HG03378 (cell line): Measurements from ENCODE around the gene RILPL2.
"Not testable (repeated sequence)": the region's sequence is repeated elsewhere in the genome, so short reads cannot be mapped to it uniquely, and the experiment has no call there.

Source experiments
- ATAC-seq: cut with Tn5 transposase; IDR thresholded peaks from one replicate; pipeline ENCODE4 v1.9.1; 2021; ENCODE audit warnings: mild to moderate bottlenecking, moderate library complexity; ENCODE audit not compliant: unreplicated experiment

RILPL2 gene

DNA sequence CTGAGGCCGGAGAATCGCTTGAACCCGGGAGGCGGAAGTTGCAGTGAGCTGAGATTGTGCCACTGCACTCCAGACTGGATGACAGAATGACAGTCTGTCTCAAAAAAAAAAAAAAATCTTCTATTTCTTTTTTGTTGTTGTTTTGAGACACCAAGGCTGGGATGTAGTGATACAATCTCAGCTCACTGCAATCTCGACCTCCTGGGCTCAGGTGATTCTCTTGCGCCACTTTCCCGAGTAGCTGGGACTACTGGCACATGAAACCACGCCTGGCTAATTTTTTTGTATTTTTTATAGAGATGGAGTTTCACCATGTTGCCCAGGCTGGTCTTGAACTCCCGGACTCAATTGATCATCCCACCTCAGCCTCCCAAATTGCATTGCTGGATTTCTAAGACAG is 14.2 kb upstream of the RILPL2 start:
- no peak for ATAC-seq

DNA sequence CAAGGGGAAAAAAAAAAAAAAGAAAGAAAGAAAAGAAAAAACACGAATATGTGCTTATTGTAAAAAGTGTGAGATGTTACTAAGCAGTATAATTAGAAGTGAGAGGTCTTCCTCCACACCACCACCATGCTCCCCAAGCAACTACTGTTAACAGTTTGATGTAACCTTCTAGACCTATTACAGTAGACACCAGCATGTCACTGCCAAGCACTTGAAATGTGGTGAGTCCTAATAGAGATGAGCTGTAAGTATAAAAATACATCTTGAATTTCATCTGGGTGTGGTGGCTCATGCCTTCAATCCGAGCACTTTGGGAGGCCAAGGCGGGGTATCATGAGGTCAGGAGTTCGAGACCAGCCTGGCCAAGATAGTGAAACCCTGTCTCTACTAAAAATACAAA is 13.4 kb upstream of the RILPL2 start:
- no peak for ATAC-seq

DNA sequence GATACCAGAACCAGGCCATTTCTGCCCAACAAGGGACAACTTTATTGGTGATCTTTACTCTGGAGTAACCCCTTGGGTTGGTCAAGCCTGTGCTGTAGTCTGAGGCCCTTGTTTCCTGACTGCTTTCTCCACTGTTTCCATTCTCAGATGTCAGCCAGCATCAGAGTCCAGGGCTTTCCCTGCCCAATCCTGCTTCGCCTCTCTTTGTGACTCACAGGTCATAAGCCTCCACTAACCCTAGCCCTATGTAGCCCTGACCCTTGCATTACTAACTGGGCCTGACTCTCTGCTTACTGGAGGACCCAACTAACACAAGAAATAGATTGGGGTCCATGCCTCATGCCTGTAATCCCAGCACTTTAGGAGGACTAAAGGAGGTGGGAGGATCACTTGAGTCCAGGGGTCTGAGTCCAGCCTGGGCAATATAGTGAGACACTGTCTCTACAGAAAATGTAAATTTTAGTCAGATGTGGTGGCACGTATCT is 12.8 kb upstream of the RILPL2 start:
- ATAC-seq: no peak

DNA sequence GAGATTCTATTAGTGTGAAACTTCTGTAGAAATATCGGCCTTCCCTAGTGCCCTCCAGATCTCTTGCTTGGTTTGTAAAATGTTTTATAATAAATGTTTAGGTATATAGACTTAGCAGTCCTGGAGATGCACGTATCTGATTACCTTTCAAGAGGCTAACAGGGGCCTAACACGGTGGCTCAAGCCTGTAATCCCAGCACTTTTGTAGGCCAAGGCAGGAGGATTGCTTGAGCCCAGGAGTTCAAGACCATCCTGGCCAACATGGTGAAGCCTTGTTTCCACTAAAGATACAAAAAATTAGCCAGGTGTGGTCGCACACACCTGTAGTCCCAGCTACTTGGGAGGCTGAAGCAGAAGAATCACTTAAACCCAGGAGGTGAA is 9.8 kb upstream of the RILPL2 start:
- ATAC-seq: no peak

DNA sequence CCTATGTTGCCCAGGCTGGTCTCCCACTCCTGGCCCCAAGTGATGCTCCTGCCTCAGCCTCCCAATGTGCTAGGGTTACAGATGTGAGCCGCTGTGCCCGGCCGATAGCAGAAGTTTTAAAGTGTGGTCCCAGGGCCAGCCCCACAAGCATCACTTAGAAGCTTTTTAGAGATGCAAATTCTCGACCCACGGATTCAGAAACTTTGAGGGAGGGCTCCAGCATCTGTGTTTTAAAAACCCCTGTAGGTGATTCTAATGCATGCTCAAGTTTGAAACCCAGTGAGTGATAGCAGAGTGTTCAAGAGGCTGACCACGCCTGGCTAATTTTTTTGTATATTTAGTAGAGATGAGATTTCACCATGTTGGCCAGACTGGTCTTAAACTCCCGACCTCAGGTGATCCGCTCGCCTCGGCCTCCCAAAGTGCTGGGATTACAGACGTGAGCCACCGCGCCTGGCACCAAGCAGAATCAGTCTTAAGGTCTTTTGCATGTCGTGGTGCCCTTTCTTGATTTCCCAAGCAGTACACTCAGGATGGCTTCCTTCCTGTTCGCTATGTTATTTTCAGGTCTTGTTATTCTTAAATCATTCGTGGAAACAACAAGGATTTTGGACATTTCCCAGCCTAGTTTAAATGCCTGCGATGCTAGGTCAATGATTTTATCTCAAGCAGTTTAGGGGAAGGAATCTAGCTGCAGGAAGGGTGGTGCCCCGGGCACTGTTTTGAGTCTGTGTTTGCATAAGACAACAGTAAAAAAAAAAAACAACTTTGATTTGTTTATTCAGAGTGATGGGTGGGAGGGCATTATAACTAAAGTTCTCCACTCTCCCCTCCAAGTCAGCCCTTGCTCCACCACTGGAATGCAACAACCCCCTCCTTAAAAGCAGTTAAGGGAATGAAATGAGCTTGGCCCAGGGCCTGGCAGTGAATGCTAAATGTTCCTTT is 9.2 kb upstream of the RILPL2 start:
- ATAC-seq: no peak

DNA sequence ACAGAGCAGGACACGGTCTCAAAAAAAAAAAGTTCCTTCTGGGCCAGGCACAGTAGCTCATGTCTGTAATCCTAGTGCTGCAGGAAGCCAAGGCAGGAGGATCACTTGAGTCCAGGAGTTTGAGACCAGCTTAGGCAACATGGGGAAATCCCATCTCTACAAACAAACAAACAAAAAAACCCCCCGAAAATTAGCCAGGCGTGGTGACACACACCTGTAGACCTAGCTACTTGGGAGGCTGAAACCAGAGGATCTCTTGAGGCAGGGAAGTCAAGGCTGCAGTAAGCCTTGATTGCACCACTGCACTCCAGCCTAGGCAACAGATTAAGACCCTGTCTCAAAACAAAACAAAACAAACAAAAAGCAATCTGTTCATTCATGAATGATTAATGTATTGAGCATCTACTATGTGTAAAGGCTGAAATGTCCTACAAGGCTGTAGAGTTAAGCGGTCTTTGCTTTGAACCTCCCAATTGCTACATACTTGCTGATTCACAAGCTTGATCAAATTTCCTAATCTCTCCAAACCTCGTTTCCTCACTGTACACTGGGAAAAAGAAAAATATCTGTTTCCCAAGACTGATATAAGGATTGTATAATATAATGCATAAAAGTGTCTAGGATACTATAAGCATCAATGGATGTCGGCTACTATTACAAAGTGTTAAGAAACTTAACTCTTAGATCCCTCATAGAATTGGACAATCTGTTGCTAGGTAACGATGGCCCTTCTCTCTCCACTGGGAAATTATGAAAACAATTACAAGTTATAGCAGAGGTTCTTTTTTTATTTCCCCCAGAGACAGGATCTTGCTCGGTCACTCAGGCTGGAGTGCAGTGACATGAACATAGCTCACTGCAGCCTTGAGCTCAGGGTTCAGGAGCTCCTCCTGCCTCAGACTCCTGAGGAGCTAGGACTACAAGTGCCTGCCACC is 7.9 kb upstream of the RILPL2 start:
- ATAC-seq: no peak

DNA sequence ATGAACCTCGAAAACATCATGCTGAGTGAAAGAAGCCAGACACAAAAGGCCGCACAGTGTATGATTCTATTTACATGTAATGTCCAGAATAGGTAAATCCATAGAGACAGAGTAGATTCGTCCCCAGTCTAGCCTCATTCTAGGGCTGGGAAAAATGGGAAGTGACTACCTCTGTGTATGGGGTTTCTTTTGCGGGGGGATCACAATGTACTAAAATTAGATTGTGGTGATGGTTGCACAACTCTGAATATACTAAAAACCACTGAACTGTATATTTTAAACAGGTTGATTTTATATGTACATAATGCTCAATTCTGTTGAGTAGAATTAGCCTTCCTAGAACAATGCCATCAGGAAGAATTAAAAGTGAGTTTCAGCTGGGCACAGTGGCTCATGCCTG is 6.3 kb upstream of the RILPL2 start:
- no peak for ATAC-seq

DNA sequence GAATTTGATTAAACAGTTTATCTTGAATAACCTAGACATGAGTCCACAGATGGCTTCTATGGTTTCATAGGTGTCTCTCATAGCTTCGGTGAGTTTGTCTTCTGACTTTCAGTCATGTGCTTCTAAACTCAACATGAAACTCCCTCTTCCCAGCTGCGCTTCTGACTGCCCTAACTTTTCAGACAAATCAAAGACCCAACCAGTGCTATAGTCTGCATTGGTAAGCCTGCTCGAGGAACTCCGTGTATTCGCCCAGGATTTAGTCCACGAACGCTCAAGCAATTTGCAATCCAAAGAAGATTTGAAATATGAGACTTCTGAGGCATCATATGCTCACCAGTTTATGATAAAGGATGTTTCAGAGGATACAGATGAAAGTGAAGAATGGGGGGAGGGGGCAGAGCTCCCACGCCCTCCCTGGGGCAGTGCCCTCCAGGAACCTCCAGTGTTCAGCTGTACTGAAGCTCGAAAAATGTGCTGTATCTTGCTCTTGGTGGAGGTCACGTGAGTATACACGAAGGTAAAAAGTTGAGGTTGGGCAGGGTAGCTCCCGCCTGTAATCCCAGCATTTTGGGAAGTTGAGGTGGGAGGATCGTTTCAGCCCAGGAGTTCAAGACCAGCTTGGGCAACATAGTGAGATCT is 5.2 kb upstream of the RILPL2 start:
- peak; percentile 65 for ATAC-seq

DNA sequence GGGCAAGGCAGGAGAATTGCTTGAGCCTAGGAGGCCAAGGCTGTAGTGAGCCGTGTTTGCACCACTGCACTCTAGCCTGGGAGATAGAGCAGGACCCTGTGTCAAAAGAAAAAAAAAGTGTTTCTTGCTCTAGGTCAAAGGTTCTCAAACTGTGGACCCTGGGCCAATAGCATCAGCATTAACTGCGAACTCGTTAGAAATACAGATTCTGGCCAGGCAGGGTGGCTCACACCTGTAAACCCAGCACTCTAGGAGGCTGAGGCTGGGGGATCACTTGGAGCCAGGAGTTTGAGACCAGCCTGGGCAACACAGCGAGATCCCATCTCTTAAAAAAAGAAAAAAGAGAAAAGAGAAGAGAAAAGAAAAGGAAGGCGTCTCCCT is 858 bp downstream of the RILPL2 start:
- ATAC-seq: no peak

DNA sequence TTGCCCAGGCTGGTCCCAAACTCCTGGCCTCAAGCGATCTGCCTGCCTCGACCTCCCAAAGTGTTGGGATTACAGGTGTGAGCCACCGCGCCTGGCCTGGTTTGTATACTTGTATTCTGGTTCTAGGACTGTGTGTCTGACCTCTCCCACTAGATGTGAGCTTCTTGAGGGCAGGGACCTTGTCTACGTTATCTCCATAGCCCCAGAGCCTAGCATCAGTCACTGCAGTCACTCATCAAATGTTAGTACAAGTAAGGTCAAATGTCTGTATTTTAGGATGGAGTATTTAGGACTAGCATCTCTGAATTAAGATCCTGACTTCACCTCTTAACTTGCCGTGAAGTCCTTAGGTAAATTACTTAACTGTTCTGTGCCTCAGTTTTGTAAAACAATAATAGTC is 2.9 kb downstream of the RILPL2 start:
- ATAC-seq: no peak

DNA sequence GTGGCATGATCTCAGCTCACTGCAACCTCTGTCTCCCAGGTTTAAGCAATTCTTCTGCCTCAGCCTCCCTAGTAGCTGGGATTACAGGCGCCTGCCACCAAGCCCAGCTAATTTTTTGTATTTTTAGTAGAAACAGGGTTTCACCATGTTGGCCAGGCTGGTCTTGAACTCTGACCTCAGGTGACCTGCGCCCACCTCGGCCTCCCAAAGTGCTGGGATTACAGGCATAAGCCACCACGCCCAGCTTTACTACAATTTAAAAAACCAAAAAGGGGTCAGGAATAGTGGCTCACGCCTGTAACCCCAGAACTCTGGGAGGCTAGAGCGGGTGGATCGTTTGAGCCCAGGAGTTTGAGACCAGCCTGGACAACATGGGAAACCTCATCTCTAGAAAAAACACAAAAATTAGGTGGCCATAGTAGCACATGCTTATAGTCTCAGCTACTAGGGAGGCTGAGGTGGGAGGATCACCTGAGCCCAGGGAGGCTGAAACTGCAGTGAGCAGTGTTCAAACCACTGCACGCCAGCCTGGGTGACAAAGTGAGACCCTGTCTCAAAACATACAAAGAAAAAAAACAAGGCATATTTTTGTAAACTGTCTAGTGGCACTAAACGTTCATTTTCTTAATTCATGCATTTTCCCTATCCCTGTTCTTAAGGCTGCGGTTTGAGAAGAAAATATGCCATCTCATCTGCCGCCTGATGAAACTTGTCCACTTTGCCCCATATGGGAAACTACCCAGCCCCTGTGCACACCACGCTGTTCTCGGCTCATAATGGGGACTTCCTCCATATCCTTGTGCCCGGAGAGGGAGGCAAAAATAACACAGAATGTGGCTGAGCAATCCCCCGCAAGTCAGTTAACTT is 4.3 kb downstream of the RILPL2 start:
- not testable (repeated sequence) for ATAC-seq

DNA sequence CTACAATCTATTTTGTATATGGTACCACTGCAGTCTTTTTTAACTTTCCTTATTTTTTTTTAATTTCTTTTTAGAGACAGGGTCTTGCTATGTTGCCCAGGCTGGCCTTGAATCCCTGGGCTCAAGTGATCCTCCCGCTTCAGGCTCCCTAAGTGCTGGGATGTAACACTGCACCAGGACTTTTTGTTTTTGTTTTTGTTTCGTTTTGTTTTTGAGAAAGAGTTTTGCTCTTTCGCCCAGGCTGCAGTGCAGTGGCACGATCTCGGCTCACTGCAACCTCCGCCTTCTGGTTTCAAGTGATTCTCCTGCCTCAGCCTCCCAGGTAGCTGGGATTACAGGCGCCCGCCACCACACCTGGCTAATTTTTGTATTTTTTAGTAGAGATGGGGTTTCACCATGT is 7.4 kb downstream of the RILPL2 start:
- not testable (repeated sequence) for ATAC-seq

DNA sequence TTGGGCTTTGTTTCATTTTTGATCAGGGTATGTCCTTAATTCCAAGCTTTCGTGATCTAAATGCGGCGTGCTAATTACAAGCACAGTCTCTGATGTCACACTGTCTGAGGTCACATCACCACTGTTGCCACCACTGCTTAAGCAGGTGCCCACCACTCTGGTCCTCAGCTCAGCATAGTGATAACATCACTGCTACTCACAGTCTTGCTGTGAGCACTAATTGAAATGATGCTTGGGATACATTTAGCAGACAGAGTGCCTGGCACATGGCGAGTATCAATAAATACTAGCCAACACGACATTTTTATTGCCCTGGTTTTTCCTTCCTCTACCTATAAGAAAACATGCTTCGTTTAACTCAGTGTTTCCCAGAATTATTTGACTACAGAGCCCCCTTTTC is 7.9 kb downstream of the RILPL2 start:
- no peak for ATAC-seq

DNA sequence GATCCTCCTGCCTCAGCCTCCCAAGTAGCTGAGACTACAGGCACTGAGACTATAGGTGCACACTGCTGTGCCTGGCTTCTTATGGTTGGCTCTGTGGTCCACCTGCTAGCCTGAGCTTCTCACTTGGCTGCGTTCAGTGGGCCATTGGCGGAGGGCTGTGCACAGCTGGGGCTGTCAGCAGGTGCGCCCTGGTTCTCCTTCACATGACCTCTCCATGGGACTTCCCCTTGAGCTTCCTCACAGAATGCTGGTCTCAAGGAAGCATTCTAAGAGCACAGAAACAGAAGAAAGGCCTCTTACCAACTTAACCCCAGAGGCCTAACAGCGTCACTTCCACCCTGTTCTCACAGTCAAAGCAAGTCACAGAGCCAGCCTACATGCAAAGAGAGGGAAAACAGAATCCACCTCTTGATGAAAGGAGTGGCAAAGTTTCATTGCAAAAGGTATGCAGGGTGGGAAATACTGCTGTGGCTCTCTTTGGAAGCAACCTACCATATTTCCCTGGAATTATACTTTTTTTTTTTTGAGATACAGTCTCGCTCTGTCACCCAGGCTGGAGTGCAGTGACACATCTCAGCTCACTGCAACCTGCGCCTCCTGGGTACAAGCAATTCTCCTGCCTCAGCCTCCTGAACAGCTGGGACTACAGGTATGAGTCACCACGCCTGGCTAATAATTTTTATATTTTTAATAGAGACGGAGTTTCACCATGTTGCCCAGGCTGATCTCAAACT is 9.3 kb downstream of the RILPL2 start:
- peak; percentile 88 for ATAC-seq

DNA sequence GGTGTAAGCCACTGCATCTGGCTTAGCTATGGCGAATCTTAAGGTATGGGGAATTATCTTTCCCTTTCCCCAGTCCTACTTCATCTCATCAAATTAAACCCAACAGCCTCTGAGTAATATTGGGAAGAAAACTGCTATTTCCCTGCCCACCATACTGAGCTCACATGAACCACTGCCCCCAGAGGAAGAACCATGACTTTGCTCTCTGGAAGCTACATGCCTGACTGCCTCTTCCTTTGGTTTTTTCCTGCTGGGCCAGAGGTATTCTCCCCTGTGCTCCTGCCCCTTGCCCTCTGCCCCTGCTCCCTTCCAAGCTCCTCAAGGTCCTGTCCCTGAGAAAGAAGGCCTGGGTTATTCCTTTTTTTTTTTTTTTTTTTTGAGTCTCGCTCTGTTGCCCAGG is 15.2 kb downstream of the RILPL2 start:
- ATAC-seq: no peak

DNA sequence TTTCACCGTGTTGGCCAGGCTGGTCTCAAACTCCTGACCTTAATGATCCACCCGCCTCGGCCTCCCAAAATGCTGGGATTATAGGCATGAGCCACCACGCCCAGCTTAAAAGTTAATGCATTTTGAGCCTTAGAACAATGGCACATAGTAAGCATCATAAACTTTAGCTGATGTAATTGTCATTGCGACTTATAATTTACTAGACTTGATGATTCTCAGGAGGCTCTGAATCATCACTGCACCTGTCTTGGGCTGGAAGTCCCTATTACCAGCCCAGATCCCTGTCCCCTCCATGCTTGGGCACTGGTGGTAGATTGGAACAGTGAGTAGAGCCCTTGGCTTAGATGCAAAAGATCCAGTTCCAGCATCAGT is 26.5 kb downstream of the RILPL2 start:
- no peak for ATAC-seq

DNA sequence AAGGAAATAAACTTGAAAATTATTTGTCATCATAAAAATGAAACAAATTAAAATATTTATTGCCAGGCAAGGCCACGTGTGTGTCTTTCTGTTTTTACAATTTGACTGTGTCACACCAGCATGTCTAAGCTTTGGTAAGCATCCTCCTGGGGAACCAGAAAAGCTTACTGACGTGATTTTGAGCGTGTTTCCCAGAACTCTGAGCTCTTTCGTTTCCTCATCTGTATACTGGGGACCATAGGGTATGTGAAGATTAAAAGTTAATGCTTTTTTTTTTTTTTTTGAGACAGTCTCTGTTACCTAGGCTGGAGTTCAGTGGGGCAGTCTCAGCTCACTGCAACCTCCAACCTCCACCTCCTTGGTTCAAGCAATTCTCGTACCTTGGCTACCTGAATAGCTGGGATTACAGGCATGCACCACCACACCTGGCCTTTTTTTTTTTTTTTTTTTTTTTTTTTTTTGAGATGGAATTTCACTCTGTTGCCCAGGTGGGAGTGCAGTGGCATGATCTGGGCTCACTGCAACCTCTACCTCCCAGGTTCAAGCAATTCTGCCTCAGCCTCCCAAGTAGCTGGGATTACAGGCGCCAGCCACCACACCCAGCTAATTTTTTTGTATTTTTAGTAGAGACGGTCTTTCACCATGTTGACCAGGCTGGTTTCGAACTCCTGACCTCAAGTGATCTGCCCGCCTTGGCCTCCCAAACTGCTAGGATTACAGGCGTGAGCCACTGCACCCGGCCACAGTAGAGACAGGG is 27.0 kb downstream of the RILPL2 start:
- not testable (repeated sequence) for ATAC-seq

DNA sequence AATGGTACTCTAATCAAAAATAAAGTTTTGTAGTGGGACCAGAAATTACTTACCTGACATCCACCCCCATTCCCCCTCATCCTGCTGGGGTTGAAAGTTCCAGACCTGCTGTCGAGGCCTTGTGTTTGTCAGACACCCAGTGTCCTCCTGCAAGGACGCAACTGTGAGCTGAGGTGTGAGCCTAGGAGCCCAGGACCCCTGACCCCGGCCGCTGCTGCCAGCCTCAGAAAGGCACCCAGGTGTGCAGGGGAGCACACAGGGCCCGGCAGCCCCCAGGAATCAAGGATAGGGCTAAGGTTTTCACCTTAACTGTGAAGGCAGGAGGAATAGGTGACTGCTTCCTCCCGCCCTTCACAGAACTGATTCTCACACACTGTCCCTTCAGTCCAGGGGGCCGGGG is 27.9 kb downstream of the RILPL2 start:
- not testable (repeated sequence) for ATAC-seq

DNA sequence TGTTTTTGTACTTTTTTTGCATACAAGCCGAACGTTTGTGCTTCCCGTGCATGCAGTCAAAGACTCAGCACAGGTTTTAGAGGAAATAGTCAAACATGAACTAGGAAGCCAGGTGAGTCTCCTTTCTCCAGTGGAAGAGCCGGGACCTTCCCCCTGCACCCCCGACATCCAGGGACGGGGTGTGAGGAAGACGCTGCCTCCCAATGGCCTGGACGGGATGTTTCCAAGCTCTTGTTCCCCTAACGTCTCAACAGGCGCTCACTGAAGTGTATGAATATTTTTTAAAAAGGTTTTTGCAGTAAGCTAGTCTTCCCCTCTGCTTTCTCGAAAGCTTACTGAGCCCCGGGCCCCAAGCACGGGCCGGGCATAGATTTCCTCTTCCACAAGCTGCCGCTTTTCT is 28.6 kb downstream of the RILPL2 start:
- not testable (repeated sequence) for ATAC-seq
